Upper lobe of right lung (tissue), 1 donor: ENCODE data around the gene PLXNB2. TPM values are rescaled to one million over a fixed set of nuclear protein-coding genes. Genes with fewer than 3 reads are reported as not detected.

Experiments
- ATAC-seq: fragments of 200-7000 bp; cut with Tn5 transposase; one replicate; pipeline ENCODE4 v1.9.1; 2020; ENCODE audit warnings: mild to moderate bottlenecking, moderate library complexity
- DNase-seq: peaks from one replicate; pipeline ENCODE4 v3.0.0-alpha.2; 2020
- H3K27ac ChIP-seq: fragments of 200-600 bp; one replicate; pipeline ENCODE4 v1.8.0; 2022
- H3K27me3 ChIP-seq: fragments of 200-600 bp; one replicate; pipeline ENCODE4 v1.8.0; 2022; ENCODE audit warnings: mild to moderate bottlenecking
- H3K36me3 ChIP-seq: fragments of 200-600 bp; one replicate; pipeline ENCODE4 v1.8.0; 2022
- H3K4me1 ChIP-seq: fragments of 200-600 bp; one replicate; pipeline ENCODE4 v1.8.0; 2022
- H3K4me3 ChIP-seq: fragments of 200-600 bp; one replicate; pipeline ENCODE4 v1.8.0; 2022; ENCODE audit warnings: mild to moderate bottlenecking
- H3K9me3 ChIP-seq: fragments of 200-600 bp; one replicate; pipeline ENCODE4 v1.8.0; 2022
- intact Hi-C: fragments of 100-400 bp; cut with DNase I; formaldehyde crosslinking; loops from one replicate; pipeline ENCODE4 v1.11.0; 2022
- total RNA-seq: library from RNA; stranded (reverse); fragmentation: NEBNext Ultra II Directional; extraction: Animal tissue kit (Norgen Biotek cat#: 25700); gene quantifications from one replicate; pipeline ENCODE4 v1.2.1, GENCODE V29; 2021
- TF ChIP-seq, protein P1 (sequence below): fragments of 200-600 bp; IDR thresholded peaks from one replicate; pipeline ENCODE4 v1.8.0; 2022; ENCODE audit warnings: antibody characterized with exemption
- donor health status: DM: no; HTN: yes; CAD: no; lungs with severe emphysema.

PLXNB2 gene
- total RNA-seq, 1 donor from 2014 or later = 308 TPM

DNA sequence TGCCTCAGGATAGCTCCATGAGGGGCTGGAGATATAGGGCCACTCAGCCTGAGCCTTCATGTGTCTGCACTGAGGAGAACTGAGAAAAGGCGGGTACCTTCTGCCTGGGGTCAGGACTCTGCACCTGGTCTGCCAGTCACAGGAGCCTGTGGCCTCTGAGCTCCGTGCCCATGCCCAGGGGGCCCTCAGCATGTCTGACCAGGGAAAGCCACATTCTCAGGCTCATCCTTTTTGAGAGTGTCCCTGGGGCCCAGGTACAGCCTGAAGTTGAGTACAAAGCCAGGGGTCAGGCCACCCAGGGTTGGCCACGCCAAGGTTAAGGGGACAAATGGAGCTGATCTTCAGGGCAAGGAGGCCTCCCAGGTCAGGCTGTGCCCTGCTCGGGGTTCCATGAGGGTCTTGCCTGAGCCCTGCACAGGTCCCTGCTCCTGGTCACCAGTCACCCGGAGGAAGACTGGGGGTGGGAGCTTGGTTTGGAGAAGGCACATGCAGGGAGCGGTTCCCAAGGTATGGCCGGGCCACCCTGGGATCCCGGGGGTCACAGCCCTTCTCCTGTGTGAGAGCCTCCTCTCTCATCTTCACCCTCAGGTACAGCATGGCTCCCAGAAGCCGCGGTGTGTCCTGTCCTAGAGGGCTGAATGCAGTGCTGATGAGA is 13.4 kb upstream of the PLXNB2 start:
- Histone ChIP-seq H3K27me3 (no peaks in the 10 kb centered on the region), H3K4me1 (peaks cover 3% of the 10 kb centered on the region), H3K36me3 (no peaks in the 10 kb centered on the region), H3K9me3 (no peaks in the 10 kb centered on the region), H3K27ac (no peak overlapping the region), H3K4me3 (no peak overlapping the region)
- DNase-seq (no peak), ATAC-seq (no peak)
- TF ChIP-seq, protein P1, sequence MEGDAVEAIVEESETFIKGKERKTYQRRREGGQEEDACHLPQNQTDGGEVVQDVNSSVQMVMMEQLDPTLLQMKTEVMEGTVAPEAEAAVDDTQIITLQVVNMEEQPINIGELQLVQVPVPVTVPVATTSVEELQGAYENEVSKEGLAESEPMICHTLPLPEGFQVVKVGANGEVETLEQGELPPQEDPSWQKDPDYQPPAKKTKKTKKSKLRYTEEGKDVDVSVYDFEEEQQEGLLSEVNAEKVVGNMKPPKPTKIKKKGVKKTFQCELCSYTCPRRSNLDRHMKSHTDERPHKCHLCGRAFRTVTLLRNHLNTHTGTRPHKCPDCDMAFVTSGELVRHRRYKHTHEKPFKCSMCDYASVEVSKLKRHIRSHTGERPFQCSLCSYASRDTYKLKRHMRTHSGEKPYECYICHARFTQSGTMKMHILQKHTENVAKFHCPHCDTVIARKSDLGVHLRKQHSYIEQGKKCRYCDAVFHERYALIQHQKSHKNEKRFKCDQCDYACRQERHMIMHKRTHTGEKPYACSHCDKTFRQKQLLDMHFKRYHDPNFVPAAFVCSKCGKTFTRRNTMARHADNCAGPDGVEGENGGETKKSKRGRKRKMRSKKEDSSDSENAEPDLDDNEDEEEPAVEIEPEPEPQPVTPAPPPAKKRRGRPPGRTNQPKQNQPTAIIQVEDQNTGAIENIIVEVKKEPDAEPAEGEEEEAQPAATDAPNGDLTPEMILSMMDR = no peak
- intact Hi-C loops = loop anchor here (10.0 kb wide), 1 partner anchor 46 kb away; the partner anchor contains the start of gene MAPK11

DNA sequence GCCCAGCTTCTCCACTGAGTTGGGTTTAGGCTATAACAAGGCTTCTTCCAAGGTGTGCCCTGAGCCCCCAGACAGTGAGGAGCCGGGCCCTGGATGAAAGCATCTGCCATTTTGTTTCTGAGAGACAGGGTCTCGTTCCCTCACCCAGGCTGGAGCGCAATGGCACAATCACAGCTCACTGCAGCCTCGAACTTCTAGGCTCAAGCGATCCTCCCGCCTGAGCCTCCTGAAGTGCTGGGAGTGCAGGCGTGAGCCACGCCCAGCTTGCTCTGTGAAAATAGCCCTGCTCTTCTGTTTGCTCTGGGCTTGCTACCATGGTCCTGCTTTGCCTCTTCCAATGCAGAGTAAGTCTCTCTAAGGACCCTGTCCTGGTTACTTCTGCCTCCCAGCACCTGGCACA is 12.7 kb upstream of the PLXNB2 start:
- ATAC-seq (no peak), DNase-seq (no peak)
- Histone ChIP-seq H3K36me3 (no peaks in the 10 kb centered on the region), H3K4me3 (no peak overlapping the region), H3K9me3 (no peaks in the 10 kb centered on the region), H3K27ac (no peak overlapping the region), H3K27me3 (no peaks in the 10 kb centered on the region), H3K4me1 (peaks cover 2% of the 10 kb centered on the region)
- intact Hi-C loops = loop anchor here (10.0 kb wide), 1 partner anchor 45 kb away; the partner anchor contains the start of gene MAPK11
- TF ChIP-seq, protein P1 = no peak

DNA sequence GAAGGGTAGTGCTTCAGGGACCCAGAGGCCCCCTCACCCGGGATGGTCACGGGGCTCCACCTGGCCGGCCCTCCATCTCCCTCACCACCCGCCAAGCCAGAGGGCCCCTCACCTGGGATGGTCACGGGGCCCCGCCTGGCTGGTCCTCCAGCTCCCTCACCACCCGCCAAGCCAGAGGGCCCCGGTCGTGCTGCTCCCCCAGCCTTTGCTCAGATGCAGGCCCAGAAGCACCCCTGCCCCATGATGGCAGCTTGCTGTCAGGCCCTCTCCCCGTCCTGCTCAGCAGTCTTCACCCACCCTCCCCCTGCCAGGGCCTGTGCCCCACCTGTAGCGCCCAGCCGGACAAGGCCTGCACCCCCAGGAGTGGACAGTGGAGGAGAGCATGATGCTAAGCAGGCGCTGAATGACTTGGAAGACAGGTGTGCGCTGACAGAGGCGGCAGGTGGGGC is 12.1 kb upstream of the PLXNB2 start:
- Histone ChIP-seq H3K4me1 (peaks cover 7% of the 10 kb centered on the region), H3K27me3 (no peaks in the 10 kb centered on the region), H3K27ac (no peak overlapping the region), H3K4me3 (no peak overlapping the region), H3K9me3 (no peaks in the 10 kb centered on the region), H3K36me3 (no peaks in the 10 kb centered on the region)
- TF ChIP-seq, protein P1 = no peak
- DNase-seq (peak; percentile 61), ATAC-seq (no peak)
- intact Hi-C loops = no loop called here

DNA sequence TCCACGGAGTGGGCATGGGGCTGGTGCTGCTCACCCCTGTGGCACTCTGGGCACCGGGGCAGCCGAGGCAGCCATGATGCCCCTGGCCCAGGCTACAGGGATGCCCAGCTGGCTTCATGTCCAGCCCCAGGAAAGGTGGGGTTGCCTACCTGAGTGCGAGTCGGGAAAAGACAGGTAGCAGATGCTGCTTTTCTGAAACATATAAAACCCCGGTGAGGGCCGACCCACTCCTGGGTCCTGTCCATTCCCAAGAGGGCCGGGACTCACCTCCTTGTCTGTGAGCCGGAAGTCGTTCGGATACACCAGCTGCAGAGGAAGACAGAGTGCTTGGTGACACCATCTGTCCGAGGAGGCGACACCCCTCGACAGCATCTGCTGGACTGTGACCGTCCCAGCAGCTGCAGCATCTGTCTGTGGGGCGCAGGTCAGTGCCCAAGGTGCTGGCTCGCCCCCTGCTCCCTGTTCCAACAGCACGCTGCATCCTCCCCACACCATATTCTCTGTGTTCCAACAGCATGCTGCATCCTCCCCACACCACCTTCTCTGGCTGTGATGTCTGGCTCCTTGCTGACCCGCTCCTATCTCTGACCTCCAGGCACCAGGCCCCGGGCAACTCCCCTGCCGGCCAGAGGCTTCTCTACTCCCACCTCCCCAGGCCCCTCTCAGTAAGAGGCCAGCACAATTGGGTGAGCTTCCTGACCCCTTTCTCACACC is 11.4 kb upstream of the PLXNB2 start:
- Histone ChIP-seq H3K4me3 (no peak overlapping the region), H3K9me3 (no peaks in the 10 kb centered on the region), H3K4me1 (peaks cover 11% of the 10 kb centered on the region), H3K27me3 (no peaks in the 10 kb centered on the region), H3K27ac (no peak overlapping the region), H3K36me3 (no peaks in the 10 kb centered on the region)
- intact Hi-C loops = no loop called here
- DNase-seq (peak; percentile 61), ATAC-seq (no peak)
- TF ChIP-seq, protein P1 = no peak

DNA sequence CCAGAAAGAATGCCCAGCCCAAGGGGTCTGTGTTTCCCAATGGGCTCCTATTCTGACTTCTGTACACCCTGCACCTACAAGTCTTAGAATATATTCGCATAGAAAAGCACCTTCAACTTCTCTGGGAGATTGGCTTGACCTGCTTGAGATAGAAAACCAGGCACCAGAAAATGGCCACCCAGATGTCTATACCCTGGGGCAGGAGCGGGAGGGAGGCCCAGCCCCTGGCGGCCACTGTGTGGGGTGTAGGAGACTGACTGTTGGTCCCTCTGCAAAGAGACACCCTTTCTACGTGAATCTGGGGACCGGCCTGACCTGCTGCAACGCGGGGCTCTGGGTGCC is 10.9 kb upstream of the PLXNB2 start:
- H3K27ac ChIP-seq = no peak overlapping the region
- intact Hi-C loops = no loop called here
- peaks cover 14% of the 10 kb centered on the region for H3K4me1 ChIP-seq
- H3K4me3 ChIP-seq = no peak overlapping the region
- no peaks in the 10 kb centered on the region for H3K9me3 ChIP-seq
- TF ChIP-seq, protein P1 = no peak
- no peak for DNase-seq
- no peaks in the 10 kb centered on the region for H3K36me3 ChIP-seq
- no peaks in the 10 kb centered on the region for H3K27me3 ChIP-seq
- ATAC-seq = no peak
